HK-2 (cell line): ENCODE measurements around the gene PIK3CD.
"Not testable (repeated sequence)": the region's sequence is repeated elsewhere in the genome, so short reads cannot be mapped to it uniquely, and the experiment has no call there.

Experiments used
- DNase-seq: peaks from one replicate; pipeline ENCODE4 v3.0.0-alpha.2; 2018; ENCODE audit not compliant: unreplicated experiment

PIK3CD gene

GRCh38 chr1:9621032-9621431 lies 30.5 kb upstream of the PIK3CD start:
- no peak for DNase-seq

GRCh38 chr1:9624081-9624480 lies 27.4 kb upstream of the PIK3CD start:
- no peak for DNase-seq

DNA sequence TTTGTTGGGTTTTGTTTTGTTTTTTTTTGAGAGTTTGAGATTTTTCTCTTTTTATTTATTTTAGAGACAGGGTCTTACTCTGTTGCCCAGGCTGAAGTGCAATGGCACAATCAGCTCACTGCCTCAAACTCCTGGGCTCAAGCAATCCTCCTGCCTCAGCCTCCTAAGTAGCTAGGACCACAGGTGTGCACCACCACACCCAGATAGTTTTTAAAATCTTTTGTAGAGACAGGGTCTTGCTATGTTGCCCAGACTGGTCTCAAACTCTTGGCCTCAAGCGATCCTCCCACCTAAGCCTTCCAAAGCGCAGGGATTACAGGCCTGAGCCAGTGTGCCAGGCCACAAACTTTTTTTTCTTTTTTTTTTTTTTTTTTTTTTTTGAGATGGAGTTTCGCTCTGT lies 26.5 kb upstream of the PIK3CD start:
- not testable (repeated sequence) for DNase-seq

GRCh38 chr1:9626201-9626608 lies 25.3 kb upstream of the PIK3CD start:
- no peak for DNase-seq

GRCh38 chr1:9628541-9629444 lies 22.7 kb upstream of the PIK3CD start:
- DNase-seq, result no peak

GRCh38 chr1:9629445-9630201 lies 21.9 kb upstream of the PIK3CD start:
- DNase-seq, result no peak

DNA sequence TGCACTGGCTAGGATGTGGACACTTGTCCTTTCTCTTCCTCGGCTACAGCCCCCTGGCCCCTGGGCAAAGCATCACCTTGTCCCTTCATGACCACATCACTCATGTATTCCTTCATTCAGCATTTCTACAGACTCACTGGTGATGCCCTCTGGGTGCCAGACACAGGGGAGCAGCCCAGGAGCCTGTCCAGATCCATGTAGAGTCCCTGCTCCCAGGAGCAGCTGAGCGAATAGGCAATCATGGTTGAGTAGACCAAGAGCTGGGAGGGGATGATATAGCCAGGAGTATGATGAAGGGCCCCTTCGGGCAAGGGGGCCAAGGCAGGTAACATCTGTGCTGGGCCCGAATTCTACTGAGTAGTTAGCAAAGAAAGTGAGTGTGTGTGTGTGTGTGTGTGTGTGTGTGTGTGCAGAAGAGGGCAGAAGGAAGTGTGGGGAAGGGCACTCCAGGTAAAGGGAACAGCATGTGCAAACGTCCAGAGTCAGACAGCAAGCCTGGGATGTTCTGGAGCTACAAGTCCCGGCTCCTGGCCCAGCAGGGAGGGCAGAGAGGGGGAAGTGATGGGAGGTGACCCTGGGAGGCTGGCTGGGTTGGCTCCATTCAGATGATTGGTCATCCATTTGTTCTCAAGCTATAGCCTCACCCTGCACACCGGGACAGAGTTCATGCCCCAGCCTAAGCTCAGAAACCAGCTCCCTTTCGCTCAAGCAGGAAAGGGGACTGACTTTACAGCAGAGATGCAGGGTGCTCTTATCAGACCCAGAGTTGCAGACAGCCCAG lies 21.0 kb upstream of the PIK3CD start:
- no peak for DNase-seq

GRCh38 chr1:9631613-9632012 lies 19.9 kb upstream of the PIK3CD start:
- no peak for DNase-seq

DNA sequence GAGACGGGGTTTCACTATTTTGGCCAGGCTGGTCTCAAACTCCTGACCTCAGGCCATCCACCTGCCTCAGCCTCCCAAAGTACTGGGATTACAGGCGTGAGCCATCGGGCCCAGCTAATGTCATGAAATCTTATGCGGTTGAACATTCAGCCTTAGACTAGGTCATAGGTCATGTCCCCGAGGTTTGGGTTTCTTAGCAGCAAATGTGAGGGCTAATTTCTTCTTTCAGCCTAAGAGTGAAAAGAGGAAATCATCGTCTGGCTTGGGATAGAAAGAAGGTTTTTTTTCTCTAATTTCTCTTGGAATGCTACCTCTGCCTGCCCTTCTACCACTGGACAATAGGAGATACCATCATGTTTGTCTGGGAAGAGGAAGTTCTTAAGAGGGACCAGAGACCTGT lies 18.0 kb upstream of the PIK3CD start:
- no peak for DNase-seq

DNA sequence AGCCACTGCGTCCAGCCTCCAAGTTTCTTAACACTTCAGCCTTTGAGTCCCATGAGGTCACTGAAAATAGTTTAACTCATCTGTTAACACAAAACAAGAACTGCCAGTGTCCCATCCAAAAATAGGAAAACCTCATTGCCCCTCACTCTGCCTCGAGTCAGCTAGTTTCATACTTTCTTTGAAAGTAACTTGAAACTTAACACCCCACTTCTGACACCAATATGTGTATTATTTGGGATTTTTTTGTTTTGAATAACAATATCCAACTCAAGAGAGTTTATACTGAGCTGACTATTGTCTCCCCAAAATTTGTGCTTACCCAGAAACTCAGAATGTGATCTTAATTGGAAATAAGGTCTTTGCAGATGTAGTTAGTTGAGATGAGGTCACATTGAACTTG lies 16.9 kb upstream of the PIK3CD start:
- no peak for DNase-seq

GRCh38 chr1:9639227-9639626 lies 12.3 kb upstream of the PIK3CD start:
- no peak for DNase-seq

DNA sequence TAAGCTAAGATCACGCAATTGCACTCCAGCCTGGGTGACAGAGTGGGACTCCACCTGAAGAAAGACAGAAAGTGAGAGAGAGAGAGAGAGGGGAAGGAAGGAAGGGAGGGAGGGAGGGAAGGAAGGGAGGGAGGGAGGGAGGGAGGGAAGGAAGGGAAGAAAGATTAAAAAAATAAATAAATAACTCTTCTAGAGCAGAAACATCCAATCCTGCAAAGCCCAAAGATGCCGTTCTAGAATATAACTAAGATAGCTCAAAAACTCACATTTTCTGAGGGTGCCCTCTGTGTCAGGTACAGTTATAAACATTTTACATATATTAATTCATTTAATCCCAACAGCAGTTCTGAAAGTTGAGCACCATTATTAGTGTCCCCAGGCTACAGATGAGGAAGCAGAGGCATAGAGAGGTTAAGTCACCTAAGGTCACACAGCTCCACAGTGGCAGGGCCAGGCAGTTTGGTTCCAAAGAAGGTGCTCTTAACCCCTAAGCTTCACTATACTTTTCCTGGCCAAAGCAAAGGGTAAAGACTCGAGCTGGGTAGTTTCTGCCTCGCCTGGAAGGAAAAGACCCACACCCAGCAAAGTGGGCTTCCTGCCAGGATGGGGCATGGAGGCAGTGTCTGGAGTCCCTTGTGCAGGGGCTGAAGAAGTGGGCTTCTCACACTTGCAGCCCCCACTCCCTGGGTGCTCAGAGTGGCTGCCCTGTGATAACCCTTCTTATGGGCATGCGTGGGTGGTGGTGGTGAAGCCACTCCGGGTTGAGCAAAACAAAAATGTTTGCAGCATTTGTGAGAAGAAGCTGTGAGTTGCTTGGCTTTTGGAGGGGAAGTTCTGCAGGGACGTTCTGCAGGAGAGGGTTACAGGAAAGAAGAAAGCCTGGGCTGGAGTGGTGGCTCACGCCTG lies 7.9 kb upstream of the PIK3CD start:
- DNase-seq, result no peak

- no peak for DNase-seq
Observed at GRCh38 chr1:9646037-9646436, 5.5 kb upstream of the PIK3CD start.

DNA sequence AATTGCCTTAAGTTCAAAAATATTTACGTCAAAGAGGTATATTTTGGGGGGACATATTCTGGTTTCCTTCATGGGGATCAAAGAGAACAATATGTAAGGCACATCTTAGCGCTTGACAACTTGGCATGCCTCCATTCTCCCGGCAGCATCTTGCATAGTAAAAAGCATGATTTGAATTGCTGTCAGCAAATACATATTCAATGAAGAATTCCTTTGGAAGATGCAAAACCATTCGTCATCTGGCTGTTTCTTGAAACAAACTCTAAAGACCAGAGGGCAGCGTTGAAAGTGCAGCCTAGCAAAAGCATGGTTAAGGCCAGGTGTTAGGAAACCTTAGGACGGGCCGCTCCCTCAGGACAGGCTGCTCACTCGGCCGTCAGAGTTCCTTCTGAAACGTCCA lies 3.4 kb upstream of the PIK3CD start:
- DNase-seq, result no peak

DNA sequence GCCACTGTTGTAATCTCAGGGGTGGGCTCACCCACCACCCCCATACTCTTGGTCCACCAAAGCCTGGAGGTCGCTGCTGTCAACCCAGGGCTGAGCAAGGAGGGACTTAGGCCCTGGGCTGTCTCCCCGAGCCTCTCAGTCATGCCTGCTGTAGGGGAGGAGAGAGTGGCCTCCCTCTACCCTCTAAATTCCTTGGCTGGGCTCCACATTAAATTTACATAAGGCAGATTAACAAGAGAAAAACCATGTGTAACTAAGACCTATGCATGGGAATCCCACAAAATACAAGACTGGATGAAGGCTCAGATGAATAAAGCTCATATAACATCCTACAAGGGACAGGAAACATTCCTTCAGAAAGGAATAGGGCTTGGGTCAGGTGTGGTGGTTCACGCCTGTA lies 1.8 kb upstream of the PIK3CD start:
- no peak for DNase-seq

- no peak for DNase-seq
Observed at GRCh38 chr1:9651220-9651564, 339 bp upstream of the PIK3CD start.

DNA sequence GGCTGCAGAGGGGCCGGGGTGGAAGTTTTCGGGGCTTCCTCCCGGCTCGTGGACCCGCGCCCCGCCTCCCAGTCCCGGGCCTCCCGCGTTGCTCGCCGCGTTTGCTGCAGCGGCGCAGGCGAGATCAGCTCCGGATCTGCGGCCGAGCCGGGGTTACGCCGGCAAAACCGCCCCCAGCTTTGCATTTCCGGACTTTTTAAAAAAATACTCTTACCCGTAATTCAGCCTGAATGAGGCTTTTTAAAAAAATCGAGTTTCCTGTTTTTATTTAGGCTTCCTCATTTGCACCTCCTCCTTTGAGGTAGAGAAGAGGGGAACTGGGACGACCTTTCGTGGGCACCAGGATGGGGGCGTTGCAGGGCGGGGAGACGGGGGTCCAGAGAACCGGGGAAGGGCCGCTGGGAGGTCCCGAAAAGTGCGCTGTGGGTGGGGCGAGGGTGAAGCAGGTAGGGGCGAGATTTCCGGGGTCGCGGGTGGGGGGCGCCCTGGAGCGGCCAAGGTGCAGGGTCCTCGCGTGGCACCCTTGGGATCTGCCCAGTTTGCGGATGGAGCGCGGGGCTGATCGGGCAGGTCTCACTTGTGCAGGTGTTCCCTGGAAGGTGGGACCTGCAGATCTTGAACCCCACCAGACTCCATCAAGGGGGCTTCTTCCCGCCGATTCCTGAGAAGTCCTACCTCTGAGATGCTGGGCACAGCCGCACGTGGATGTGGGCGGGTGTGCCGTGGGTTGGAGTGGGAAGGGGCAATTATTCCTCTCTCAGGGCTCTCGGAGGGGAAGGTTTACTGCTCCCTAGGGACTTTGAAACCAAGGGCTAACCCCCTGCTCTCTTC lies 1.1 kb downstream of the PIK3CD start:
- no peak for DNase-seq

DNA sequence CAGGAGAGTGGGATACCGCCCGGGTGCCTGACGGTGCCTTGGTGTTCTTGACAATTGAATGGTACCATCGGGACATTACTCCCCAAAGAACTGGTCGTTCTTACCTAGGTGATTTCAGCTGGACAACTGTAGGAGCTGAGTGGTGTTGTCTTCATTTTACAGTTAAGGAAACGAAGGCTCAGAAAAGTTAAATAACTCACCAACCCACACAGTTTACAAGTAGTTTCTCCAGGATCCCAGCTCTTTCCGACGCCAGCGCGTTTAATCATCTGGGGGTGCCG lies 1.6 kb downstream of the PIK3CD start:
- no peak for DNase-seq

DNA sequence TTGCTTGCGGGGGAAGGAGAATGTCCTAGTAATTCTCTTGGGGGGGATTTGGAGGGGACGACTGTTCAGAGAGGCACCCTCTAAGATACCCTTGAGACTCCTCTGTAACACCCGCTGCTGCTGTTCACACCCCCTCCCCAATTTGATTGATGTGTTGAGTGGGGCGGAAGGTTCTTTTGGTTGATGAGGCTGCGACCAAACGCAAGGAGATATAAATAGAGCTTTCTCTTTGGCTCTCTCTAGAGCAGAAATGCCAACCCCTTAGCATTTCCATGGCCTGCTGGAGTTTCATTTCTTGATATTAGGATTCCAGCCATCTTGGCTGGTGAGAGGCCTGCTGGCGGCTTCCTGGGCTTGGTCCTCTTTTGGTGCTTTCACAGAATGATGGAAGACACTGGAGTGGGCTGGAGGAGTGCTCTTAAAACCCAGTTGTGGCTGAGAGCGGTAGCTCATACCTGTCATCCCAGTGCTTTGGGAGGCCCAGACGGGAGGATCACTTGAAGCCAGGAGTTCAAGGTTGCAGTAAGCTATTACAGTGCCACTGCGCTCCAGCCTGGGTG lies 2.0 kb downstream of the PIK3CD start:
- DNase-seq, result no peak

GRCh38 chr1:9654051-9654833 lies 2.7 kb downstream of the PIK3CD start:
- DNase-seq, result no peak
